GM12864 (cell line): ENCODE results near the gene VSTM2B.

Experiments
- DNase-seq: peaks from one replicate; pipeline ENCODE4 v3.0.0-alpha.2; 2011; ENCODE audit warnings: low read depth
- H3K4me3 ChIP-seq: 2 replicates; pipeline ENCODE4 v1.5.1; 2011; ENCODE audit warnings: mild to moderate bottlenecking, low read depth, low read length, control low read depth
- CTCF ChIP-seq: IDR thresholded peaks from 2 replicates; pipeline ENCODE4 v1.5.1; 2011; ENCODE audit warnings: low read depth, mild to moderate bottlenecking, moderate library complexity, low read length, control low read depth, inconsistent platforms; ENCODE audit errors: missing control alignments

VSTM2B gene

GRCh38 chr19:29530540-29531457, 5.0 kb downstream of the VSTM2B start:
- TF ChIP-seq CTCF: no peak
- DNase-seq: no peak
- no peak overlapping the region for H3K4me3 ChIP-seq

- H3K4me3 ChIP-seq: no peak overlapping the region
Observed at GRCh38 chr19:29531458-29532025, 5.7 kb downstream of the VSTM2B start.

GRCh38 chr19:29532097-29532496, 6.3 kb downstream of the VSTM2B start:
- H3K4me3 ChIP-seq: no peak overlapping the region
- DNase-seq: no peak
- no peak for TF ChIP-seq CTCF

More at GRCh38 chr19:29531458-29532025, 5.7 kb downstream of the VSTM2B start:
- TF ChIP-seq CTCF: no peak
- DNase-seq: no peak

- no peak for TF ChIP-seq CTCF
- no peak for DNase-seq
- H3K4me3 ChIP-seq: no peak overlapping the region
Observed at GRCh38 chr19:29532956-29533355, 7.2 kb downstream of the VSTM2B start.

- DNase-seq: no peak
- H3K4me3 ChIP-seq: no peak overlapping the region
- TF ChIP-seq CTCF: no peak
Observed at GRCh38 chr19:29533578-29534544, 8.1 kb downstream of the VSTM2B start.

GRCh38 chr19:29535214-29535831, 9.5 kb downstream of the VSTM2B start:
- DNase-seq: no peak
- no peak overlapping the region for H3K4me3 ChIP-seq
- no peak for TF ChIP-seq CTCF
